Stimulated activated CD4-positive, alpha-beta T cell treated with anti-CD3 and anti-CD28 coated beads, Interleukin-2, amount 100 ng/mL, for 48 hours (primary cell): ENCODE results near the gene TPPP2.

ENCODE experiments used
- DNase-seq, 2 donors: peaks; one replicate each; pipeline ENCODE4 v3.0.0-alpha.2; 2020

TPPP2 gene

DNA sequence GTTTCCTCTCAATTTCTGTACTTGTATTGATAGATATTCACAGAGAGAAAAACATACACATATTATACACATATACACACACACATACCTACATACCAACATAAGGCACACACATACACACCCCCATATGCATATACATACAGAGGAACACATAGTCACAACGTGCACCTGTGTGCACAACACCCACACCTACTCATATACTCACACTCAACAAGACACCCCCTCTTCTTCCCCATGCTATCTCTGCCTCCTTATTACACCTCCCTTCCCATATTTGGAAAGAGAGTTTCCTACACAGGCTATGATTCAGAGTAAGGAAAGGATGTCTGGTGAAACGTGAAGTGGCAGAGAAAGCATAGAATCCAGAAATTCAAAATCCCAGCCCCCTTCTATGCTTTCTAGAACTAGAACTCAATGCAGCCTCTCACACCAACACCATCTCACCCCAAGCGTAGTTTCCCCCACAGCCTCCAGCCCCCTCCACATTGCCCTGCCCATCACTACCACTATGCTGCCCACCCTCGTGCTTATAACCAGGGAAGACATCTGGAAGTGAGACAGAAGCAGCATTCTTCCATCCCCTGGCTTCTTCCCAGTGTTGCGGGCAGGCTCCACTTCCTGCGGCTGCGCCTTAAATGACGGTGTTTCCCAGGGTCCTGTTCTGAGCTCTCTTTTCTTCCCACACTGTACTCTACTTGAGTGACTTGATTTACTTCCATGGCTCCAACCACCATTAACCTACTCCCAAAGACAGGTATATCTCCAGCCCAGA, 30.0 kb downstream of the TPPP2 start:
- no peak for DNase-seq

DNA sequence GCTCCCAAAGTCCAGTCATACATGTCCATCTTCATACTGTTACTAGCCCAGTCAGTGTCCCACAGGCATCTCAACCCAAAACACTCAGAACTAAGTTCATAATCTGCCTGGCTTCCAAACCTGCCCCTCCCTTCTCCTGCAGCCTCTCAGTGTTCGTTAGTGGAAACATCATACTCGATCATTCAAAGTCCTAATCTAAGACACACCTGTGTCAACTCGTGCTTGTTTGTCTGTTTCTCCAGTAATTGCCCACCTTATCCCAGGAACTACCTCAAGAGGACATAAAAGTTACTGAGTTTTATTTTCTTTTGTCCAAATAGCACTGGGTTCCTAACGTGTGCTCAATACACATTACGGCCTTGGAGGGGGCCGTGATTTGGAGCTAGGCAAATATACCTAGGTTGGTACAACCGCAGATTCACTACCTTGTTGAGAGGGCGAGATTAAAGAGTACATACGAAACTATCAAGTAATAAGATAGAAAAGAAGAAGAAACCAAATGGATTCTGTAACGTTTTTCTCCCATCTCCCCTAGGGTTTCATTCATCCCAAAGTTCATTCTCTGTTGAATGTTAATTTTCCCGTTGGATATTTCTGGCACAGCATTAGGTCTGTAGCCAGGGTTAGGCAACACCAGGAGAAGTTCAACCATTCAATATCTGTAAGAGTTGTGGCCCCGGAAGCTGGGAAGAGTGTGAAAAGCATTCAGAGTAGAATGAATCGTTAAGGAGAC, 30.8 kb downstream of the TPPP2 start:
- DNase-seq: no peak

DNA sequence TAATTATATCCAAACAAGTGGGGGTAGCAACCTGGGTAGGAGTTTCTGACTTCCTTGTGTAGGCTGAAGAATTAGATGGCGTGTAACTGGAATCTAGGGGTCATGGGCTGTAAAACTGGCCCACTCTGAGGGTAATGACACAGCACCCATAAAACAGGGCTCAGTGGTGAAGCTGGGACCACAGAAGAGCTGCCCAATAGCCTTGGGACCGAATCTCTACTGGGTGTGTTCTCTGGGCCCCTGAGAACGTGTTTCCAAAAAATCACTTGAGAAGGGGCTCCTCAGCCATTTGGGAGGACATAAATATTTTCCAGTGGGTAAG, 31.3 kb downstream of the TPPP2 start:
- no peak for DNase-seq

DNA sequence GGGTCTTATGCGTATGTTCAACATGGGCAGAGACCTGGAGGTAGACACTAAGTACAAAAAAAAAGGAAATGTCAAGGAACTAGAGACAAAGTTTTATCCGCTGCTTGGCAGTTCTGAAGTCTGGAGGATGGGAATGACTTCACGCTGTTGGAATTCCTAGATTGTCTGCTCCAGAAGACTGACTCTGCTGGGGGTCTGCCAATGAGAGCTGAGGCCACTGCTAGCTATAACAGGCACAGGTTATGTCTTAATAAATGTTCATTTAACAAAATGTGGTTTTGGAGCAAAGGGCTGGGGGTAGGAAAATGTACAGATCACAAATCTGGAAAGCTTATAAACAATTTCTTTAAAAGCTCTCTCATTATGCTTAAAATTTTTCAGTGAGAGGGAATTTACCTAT, 33.5 kb downstream of the TPPP2 start:
- DNase-seq: no peak

DNA sequence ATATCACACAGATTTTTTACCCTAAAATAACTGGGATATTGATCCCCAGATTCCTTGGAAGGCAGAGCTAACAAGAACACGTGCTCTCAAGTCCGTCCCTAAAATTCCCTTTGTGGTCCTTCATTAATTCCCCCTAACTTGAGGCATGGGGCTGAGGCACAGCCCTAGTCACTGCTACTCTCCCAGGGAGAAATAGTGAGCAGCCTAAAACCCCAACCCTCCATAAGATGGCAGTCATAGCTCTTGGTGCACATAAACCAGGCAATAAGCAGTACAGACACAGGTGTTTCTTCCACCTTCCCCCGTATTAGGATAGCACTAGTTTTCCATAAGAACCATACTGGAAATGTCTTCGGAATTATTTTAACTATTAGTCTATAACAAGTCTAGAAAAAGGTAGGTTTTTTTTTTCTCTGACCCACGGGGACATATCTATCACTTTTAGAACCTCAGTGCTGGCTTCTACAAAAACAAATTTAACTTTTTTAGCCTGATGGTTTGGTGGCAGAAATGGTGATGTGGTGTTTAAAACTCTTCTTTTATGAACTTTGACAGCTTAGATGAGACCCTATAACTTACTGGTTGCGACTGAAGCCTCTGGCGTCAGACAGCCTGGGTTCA, 37.0 kb downstream of the TPPP2 start:
- no peak for DNase-seq

DNA sequence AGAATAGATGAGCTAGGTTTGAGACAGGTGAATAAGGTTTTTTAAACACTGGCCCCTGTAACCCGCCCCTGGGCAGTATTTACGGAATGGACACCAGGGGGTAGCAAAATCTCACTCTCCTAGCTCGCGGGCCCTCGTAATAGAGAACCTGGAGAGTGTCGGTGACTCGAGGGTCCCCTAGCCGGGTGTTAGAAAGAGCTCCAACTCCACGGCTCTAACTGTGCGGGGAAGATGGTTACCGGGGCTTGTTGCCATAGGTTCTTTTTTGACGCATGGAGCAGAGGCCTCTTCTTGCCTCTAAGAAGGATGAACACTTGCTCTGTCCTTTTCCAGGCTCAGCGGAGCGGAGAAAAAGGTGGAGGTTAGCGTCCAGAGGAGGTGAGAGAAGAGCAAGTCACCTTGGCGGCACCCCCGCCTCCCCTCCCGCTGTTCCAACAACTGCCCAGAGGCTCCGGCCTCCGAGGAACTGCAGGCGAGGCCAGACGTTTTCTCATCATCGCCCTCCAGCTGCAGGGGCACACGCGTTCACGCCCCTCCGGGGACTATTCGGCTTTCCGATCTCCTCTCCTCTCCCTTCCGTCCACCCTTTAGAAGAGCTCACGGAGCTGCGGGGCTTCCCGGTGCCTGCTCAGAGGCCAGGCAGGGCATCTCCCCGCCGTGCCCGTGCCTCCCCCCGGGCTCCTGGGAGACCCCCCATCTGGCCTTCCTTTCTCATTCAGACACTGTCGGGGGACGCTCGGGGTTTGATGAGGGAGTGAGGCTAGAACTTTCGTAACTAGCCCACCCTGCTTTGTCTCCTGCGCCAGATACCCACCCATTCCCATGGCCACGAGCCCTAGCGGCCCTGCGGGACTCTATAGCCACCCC, 38.7 kb downstream of the TPPP2 start:
- DNase-seq: no peak

DNA sequence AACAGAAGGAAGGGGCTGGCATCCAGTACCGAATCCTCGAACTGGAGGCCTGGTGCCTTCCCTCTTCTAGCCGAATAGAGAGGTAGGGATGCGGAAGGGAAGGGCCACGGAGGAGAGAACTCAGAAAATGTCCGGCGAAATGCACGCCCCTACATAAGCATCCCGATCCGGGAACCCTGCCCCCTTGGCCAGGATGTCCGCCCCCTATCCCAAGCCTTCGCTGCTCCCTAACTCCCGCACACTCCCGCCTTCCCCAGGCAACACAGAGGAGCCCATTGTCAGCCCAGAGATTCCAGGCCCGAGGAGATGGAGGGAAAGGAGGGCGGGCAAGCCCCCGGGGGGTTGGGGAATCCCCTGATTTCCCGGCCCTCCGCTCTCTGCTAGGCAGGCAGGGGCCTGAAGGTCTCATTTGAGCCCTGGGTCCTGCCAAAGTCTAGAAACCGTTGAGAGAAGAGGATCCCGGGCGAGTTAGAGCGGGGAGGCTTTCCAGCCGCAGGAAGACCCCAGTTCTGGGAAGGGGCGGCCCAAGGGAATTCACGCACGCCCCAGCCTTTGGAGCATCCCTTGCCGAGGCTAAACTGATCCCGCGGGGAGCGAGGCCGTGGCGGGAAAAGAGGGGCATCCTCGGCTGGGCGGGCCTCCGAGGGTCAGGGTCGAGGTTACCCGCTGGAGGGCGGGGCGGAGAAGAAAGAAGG, 39.5 kb downstream of the TPPP2 start:
- DNase-seq: no peak

DNA sequence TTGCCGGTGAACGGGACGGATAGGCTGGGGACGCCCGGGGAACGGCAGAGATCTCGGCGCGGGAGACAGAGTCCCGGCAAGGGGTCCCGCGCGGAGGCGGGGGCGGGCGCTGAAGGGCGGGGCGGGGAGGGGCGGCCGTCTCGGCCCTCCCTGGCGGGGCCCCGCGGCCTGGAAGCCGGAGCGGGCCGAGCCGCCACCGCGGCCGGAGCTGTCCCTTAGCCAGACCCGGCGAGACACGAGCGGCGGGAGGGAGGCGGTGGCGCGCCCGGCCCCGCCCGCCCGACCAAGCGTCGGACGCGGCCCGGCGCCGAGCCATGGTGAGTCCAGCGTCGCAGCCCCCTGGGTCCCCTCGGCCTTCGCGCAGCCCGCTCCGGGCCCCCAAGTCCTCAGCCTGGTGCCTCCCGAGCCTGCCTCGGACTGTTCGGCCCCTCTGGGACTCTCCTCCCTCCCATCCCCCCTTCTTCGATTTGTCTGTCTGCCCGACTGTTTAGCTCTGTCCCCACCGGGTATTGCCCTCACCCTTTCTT, 40.1 kb downstream of the TPPP2 start, which contains the start of gene ARHGEF40:
Gene ARHGEF40, plus strand, starts transcription at position 222 of the 527 bp plus-strand sequence. Its CDS starts 93 bp downstream, at position 315.
- no peak for DNase-seq

DNA sequence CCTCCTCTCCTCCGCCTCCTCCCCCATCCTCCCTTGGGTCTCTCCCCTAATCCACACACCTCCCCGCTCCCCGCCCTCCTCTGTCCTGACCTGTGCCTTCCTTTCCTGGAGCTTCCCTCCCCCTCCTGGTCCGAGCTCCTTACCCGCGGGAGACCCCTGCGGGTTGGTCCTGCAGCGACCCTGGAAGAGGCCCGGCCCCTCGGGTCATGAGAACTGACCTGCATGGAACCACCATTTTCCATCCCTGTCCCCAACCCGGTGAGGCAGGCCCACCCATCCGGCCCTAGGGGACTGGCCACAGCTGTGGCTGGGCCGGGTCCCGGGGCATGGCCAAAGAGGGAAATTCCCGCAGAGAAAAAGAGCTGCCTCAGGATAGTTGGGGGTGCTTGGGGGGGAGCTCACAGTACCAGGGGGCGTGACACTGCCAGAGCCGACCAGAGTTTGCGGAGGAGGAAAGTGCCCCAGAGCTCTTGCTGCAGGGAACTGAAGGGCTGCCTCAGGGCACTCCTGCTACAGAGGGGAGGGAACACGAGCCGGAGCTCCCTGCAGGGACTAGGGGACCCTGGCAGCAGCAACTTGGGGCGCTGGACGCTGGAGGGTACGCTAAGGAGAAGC, 40.7 kb downstream of the TPPP2 start:
- no peak for DNase-seq

DNA sequence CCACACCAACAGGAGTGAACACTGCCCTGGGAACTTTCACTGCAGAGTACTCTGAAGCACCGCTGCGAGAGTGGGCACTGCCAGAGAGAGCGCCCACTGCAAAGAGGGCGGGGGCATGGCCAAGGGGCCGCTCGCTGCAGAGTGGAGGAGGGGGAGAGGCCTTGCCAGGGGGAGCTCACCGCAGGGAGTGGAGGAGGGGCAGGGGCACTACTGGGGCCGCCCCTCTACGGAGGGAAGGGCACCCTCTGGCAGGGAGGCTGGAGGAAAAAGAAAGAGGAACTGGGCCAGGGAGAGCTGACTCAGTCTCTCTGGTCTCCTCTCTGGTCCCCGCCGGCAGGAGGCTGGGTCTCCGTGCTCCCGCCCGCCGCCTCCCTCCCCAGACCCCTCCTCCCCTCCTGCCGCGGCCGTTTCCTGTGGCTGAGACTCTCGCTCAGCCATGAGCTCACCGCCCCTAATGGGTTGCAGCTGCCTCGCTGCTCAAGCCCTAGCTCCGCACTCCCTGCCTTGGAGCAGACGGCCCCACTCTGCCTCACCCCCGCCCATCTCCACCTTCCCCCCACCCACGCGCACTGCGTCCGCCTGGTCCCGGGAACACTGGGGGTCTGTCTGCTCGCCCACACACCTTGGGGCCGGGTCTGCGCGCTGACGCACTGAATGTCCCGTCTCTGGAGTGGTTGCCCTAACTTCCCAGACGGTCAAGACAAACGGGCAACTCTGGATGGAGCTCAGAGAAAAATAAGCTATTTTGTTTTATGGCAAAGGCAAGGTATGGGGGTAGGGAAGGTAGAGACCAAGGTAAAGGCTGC, 41.4 kb downstream of the TPPP2 start:
- DNase-seq: peak in 1 of 2 donors; percentile 40

DNA sequence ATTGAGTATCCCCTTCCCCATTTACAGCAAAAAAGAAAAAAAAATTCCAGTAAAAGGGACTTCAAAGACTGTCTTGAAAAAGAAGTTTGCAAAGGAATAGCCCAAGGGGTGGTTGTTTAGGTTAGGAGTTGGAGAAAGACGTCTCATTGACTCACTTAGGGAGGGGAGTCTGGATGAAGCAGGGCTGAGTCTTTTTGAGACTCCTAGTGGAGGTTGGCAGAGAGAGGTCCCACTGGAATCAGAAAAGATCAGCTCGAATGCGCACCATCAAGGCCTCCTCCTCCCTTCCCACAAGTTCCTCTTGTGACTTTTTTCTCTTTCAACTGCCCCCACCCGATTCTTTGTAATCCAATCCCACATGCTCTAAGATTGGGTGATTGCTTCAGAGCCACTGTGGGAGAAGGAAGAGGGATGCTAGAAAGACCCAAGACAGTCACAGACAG, 42.0 kb downstream of the TPPP2 start:
- DNase-seq: no peak

DNA sequence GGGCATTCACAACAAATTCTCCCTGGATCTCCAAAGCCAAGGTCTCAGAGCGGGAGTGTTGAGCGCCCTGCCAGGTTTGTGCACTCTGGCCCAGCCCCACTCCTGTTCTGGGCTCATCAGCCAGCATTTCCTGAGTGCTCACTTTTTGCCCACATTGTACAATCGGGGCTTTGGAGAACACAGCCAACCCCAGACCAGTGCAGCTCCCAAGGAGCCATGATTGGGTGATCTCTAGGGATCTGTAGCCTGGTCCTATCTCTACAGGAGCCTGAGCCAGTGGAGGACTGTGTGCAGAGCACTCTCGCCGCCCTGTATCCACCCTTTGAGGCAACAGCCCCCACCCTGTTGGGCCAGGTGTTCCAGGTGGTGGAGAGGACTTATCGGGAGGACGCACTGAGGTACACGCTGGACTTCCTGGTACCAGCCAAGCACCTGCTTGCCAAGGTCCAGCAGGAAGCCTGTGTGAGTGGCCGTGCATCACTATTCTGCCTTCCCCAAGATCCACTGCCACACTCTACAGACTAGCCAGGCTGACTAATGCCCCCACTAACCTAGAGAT, 42.8 kb downstream of the TPPP2 start:
- no peak for DNase-seq

DNA sequence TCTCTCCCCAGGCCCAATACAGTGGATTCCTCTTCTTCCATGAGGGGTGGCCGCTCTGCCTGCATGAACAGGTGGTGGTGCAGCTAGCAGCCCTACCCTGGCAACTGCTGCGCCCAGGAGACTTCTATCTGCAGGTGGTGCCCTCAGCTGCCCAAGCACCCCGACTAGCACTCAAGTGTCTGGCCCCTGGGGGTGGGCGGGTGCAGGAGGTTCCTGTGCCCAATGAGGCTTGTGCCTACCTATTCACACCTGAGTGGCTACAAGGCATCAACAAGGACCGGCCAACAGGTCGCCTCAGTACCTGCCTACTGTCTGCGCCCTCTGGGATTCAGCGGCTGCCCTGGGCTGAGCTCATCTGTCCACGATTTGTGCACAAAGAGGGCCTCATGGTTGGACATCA, 43.9 kb downstream of the TPPP2 start:
- no peak for DNase-seq

DNA sequence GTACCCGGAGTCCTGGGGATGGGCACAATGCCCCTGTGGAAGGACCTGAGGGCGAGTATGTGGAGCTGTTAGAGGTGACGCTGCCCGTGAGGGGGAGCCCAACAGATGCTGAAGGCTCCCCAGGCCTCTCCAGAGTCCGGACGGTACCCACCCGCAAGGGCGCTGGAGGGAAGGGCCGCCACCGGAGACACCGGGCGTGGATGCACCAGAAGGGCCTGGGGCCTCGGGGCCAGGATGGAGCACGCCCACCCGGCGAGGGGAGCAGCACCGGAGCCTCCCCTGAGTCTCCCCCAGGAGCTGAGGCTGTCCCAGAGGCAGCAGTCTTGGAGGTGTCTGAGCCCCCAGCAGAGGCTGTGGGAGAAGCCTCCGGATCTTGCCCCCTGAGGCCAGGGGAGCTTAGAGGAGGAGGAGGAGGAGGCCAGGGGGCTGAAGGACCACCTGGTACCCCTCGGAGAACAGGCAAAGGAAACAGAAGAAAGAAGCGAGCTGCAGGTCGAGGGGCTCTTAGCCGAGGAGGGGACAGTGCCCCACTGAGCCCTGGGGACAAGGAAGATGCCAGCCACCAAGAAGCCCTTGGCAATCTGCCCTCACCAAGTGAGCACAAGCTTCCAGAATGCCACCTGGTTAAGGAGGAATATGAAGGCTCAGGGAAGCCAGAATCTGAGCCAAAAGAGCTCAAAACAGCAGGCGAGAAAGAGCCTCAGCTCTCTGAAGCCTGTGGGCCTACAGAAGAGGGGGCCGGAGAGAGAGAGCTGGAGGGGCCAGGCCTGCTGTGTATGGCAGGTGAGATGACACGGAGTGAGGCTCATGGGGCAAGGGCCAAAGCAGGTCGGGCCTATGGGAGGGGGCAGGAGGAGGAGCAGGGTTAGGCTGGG, 44.6 kb downstream of the TPPP2 start:
- no peak for DNase-seq

DNA sequence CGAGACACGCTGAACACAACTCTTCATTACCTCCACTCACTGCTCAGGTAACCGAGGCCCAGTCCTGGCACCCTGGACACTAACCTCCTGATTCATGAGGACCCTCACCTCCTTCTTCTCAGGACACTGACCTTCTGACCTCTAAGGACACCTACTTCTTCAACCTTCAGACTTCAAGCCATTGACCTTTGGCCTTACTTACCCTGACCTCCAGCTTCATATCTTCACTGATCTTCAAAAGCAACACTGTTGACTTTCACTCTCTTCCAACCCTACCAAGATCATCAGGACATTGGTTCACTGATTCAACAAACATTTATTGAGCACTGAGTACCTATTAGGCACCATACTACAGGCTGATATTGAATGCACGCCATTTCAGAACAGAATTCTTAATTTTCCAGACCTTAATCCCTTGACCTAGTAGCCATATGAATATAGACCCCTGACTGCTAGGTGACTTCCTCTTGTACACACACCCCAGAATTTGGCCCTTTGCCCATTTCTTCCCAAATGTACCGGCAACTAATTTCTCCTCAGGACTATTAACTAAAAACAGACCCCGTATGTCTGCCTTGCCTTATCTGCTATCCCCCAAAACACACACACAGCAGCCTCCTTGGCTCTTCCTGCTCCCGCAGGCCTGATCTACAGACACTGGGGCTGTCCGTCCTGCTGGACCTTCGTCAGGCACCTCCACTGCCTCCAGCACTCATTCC, 45.9 kb downstream of the TPPP2 start:
- DNase-seq: no peak

DNA sequence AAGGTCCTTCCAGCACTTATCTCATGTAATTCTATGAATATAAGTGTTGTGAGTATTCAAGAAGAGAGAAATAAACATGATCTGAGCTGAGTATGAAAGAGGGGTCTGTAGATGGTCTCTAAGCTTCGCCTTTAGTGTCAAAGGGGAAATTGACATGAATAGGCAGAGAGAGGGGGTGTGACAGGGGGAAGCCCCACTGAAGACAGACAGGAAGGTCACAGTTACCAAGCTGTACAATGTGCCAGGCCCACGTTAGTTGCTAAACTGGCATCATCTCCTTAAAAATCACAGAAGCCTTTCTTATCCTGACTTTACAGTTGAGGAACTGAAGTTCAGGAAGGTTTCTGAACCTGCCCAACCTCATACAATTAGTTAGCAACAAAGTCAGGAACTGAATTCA, 47.7 kb downstream of the TPPP2 start:
- DNase-seq: no peak

DNA sequence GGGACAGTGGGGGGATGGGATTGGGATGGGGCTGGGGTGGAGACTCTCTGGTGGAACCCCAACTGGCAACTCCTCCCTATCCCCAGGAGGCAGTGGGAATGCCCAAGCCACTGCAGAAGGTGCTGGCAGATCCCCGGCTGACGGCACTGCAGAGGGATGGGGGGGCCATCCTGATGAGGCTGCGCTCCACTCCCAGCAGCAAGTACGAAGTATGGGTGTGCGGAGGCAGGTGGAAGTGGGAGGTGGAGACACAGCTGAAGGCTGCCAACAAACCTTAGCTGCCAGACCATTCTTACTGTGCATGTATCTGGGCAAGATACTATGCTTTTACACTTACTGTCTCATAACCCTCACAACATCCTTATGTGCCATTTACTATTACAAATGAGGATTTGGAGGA, 48.3 kb downstream of the TPPP2 start:
- no peak for DNase-seq

DNA sequence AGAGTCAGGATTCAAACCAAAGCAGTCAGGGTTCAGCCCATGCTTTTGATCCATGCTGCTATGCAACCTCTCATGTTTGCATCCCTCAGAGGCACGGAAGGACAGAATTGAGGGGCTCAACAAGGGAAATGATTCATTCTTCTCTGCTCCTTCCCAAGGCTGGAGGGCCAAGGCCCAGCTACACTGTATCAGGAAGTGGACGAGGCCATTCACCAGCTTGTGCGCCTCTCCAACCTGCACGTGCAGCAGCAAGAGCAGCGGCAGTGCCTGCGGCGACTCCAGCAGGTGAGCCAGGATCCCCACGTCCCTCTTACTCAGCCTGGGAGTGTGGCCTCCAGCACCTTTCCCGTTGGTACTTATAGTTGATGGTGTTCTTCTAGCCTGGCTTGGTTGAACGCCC, 48.7 kb downstream of the TPPP2 start:
- no peak for DNase-seq
